Muscle of back (tissue), 13 donors: ENCODE results near the gene HNRNPA1L2. TPM values are rescaled to one million over a fixed set of nuclear protein-coding genes. Genes with fewer than 3 reads are reported as not detected.
"Not testable (repeated sequence)": the region's sequence is repeated elsewhere in the genome, so short reads cannot be mapped to it uniquely, and the experiment has no call there.

Experiments
- DNase-seq, 3 donors: peaks; one replicate each; pipeline versions ENCODE4 v3.0.0 to v3.0.0-alpha.2; 2013
- long read RNA-seq, 9 donors: transcript quantifications; one replicate each; lab custom pipeline, GENCODE V29; 2026
- polyA plus RNA-seq, 10 donors: library from polyadenylated mRNA; unstranded; fragments of 120-200 nt; gene quantifications; one replicate each; pipeline ENCODE4 v1.2.1, GENCODE V29; 2013; ENCODE audit not compliant: insufficient read length in 10 of 10

Gene HNRNPA1L2
- 10 to 100 TPM in 7 of 10 donors, 1 to 10 TPM in 3; 8.3 to 14.5 (median 10.5) TPM for polyA plus RNA-seq
- long read RNA-seq, donor 1, transcript HNRNPA1L2-201 (1 exons, 1,372 nt) = major isoform, 5 of 5 reads
- long read RNA-seq, donor 1, partial matches to known transcripts = 0 of 5 reads
- long read RNA-seq, donor 1, other reads (novel, unspliced or antisense) = 0 of 5 reads
- long read RNA-seq, donor 2, partial matches to known transcripts = 0 of 1 reads
- long read RNA-seq, donor 2, other reads (novel, unspliced or antisense) = 0 of 1 reads
- long read RNA-seq, donor 3 = 0 reads
- long read RNA-seq, donor 4, partial matches to known transcripts = 0 of 3 reads
- long read RNA-seq, donor 4, other reads (novel, unspliced or antisense) = 0 of 3 reads
- long read RNA-seq, donor 5, transcript HNRNPA1L2-201 (1 exons, 1,372 nt) = major isoform, 5 of 5 reads
- long read RNA-seq, donor 5, partial matches to known transcripts = 0 of 5 reads
- long read RNA-seq, donor 5, other reads (novel, unspliced or antisense) = 0 of 5 reads
- long read RNA-seq, donor 6, transcript HNRNPA1L2-201 (1 exons, 1,372 nt) = major isoform, 6 of 6 reads
- long read RNA-seq, donor 6, partial matches to known transcripts = 0 of 6 reads
- long read RNA-seq, donor 6, other reads (novel, unspliced or antisense) = 0 of 6 reads
- long read RNA-seq, donor 7, partial matches to known transcripts = 0 of 4 reads
- long read RNA-seq, donor 7, other reads (novel, unspliced or antisense) = 0 of 4 reads
- long read RNA-seq, donor 8, partial matches to known transcripts = 0 of 3 reads
- long read RNA-seq, donor 8, other reads (novel, unspliced or antisense) = 0 of 3 reads
- long read RNA-seq, donor 9, partial matches to known transcripts = 0 of 1 reads
- long read RNA-seq, donor 9, other reads (novel, unspliced or antisense) = 0 of 1 reads

GRCh38 chr13:52642131-52642530, at the start of gene HNRNPA1L2:
HNRNPA1L2 (plus strand) TSS chr13:52642431; CDS start chr13:52642493, 62 bp downstream.
- no peak for DNase-seq

GRCh38 chr13:52593175-52593574, 49.1 kb upstream of the HNRNPA1L2 start:
- not testable (repeated sequence) for DNase-seq

GRCh38 chr13:52593812-52594211, 48.4 kb upstream of the HNRNPA1L2 start:
- not testable (repeated sequence) for DNase-seq

GRCh38 chr13:52594295-52594694, 47.9 kb upstream of the HNRNPA1L2 start:
- DNase-seq = not testable (repeated sequence)

GRCh38 chr13:52597676-52598075, 44.6 kb upstream of the HNRNPA1L2 start:
- DNase-seq = no peak

- DNase-seq = peak in 1 of 3 donors; percentile 46
These were observed 43.0 kb upstream of the HNRNPA1L2 start for GRCh38 chr13:52599037-52599847.

GRCh38 chr13:52599848-52600603, 42.2 kb upstream of the HNRNPA1L2 start:
- peak in 2 of 3 donors; percentile 64 to 77 for DNase-seq

DNA sequence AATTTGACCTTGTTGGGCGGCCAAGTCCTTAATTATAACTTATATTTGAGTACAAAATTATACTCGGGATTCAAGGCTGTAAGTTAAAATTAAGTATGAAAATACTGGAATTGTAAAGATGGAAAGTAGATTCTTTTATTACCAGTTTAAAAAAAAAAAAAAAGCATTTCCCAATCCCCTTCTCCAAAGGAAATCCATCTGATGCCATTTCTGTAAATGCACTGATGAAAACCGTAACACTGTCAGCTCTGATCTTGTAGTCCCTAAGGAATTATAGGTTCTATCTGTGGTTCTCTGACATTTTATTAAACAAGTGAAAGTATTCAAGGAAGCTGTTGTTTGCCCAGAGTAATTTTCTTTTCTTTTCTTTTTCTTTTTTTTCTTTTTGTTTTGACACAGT, 41.6 kb upstream of the HNRNPA1L2 start:
- no peak for DNase-seq

DNA sequence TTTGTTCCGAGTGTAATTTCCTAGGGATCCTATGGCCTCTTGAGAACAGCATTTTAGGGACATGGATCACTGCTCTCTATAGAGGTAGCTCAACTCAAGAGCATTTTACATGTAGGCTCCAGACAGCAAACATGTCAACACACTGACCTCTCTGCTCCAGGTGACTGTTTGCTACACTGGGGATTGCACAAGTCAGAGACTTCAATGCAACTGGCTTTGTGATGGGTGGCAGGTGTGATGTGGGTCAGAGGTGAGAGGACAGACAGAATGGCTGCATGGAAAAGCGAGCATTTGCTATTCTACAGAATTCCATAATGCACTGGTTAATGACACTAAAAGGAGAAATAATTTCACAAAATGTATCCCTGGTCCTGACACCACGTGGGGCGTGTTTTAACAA, 38.9 kb upstream of the HNRNPA1L2 start:
- not testable (repeated sequence) for DNase-seq

DNA sequence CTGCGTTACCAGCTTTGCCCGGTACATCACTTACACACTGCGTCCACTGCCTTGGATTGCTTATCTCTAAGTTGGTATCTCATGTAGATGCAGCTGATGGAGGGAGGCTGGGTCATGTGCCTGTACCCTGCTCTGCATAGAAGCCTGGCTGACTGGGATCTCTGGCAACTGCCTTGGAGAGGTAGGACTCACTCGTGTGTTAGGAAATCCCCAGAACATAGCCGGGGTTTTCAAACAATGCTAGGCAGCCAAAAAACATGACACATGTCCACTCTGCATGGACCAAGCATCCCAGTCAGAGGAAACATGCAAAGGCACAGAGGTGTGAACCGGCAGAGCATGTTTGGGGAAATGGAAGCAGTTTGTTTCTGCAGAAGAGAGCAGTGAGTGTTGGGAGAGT, 36.1 kb upstream of the HNRNPA1L2 start:
- DNase-seq = not testable (repeated sequence)

GRCh38 chr13:52606795-52607194, 35.4 kb upstream of the HNRNPA1L2 start:
- not testable (repeated sequence) for DNase-seq

- not testable (repeated sequence) for DNase-seq
These were observed 34.0 kb upstream of the HNRNPA1L2 start for GRCh38 chr13:52608184-52608583.

DNA sequence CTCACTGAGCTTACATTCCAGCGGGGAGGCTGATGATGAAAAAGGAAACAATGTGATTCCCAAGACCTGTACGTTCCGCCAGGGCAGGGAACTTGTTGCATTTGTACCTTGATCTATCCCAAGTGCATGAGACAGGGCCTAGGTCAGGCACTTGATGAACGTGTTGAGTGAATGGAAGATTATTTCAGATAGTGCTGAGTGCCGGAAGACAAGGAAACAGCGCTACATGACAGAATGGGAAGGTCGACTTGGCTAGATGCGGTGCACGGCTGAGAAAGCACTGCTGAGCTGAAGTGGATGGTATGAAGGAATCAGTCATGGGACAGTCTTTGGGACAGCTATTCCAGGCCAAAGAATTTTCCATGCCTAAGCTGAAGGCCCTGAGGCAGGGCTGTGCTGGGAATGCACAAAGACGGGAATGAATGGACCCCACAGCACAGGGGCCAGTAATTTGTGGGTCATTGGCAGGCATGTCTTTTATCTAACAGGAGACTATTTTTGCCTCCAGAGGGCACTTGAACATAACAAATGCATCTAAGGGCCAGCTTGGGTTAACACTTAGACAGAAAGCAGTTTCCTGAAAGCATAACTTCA, 33.1 kb upstream of the HNRNPA1L2 start:
- DNase-seq = peak in 1 of 3 donors; percentile 10

DNA sequence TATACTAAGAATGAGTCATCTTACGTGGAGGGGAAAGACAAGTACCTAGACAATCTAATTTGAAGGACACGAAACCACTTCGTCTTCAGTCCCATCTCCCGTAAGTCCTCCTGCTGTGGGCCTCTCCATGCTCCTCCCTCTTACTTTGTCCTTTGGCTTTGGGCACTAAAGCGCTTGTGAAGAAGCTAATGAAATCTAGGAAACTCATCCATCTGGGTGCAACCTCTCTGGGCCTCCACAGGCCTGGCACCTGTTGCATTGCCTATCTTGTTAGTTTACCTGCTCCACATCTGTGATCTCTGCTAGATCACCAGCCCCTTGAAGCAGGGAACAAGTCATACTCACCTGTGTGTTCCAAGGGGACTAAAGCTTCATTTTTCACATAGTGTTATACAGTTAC, 32.1 kb upstream of the HNRNPA1L2 start:
- DNase-seq = not testable (repeated sequence)

DNA sequence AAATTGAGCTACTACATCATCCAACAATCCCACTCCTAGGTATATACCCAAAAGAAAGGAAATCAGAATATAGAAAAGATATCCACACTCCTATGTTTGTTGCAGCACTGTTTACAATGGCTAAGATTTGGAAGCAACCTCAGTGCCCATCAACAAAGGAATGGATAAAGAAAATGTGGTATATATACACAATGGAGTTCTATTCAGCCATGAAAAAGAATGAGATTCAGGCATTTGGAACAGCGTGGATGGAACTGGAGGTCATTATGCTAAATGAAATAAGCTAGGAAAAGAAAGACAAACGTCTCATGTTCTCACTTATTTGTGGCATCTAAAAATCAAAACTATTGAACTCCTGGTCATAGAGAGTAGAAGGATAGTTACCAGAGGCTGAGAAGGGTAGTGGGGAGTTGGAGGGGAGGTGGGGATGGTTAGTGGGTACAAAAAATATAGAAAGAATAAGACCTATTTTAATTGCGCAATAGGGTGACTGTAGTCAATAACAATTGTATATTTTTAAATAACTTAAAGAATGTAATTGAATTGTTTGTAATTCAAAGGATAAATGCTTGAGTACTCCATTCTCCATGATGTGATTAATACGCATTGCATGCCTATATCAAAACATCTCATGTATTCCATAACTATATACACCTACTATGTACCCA, 27.0 kb upstream of the HNRNPA1L2 start:
- DNase-seq = no peak

- no peak for DNase-seq
These were observed 26.4 kb upstream of the HNRNPA1L2 start for GRCh38 chr13:52615812-52616211.

- DNase-seq = peak; percentile 80 to 92 (median 85)
These were observed 24.9 kb upstream of the HNRNPA1L2 start for GRCh38 chr13:52617070-52618060.

DNA sequence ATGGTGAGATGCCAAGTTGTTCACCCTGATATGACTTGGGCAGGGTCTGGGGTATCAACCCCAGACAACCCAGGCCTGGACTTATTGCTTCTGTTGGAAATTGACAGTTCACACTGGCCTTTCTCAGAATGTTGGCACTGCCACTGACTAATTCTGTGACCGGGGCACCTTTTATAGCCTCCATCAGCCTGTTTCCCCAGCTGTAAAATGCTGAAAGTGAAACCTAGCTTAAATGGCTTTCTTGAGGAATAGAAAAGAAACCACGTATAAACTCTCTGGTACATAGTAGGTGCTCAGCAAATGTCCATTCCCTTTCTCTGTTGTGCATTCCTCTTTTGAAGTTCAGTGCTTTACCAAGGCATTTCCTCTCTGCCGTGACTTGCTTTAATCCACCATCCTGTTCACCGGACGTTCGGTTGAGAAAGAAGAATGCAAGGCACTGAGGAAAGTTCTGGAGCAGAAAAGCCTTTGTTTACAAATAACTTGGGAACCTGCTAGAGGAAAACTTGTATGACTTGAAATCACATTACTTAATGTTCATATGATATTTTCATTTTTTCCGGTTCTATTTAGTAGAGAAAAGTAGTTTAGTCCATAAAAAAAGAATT, 11.0 kb upstream of the HNRNPA1L2 start:
- DNase-seq = not testable (repeated sequence)
